Measurements from ENCODE around the gene CLDN7.

The CLDN7 gene

GRCh38 chr17:7218166-7218565 lies 44.1 kb downstream of the CLDN7 start:
- no peak for DNase-seq

- no peak for DNase-seq
Observed at GRCh38 chr17:7217113-7217987, 44.9 kb downstream of the CLDN7 start.

- DNase-seq = no peak
Observed at GRCh38 chr17:7216242-7217112, 45.8 kb downstream of the CLDN7 start.

- DNase-seq = no peak
Observed at GRCh38 chr17:7215652-7216180, 46.6 kb downstream of the CLDN7 start.

GRCh38 chr17:7215136-7215638 lies 47.1 kb downstream of the CLDN7 start:
- DNase-seq = no peak

GRCh38 chr17:7214300-7215135 lies 47.8 kb downstream of the CLDN7 start:
- DNase-seq = peak; percentile 99

- DNase-seq = peak; percentile 90
Observed at GRCh38 chr17:7213895-7214299, 48.4 kb downstream of the CLDN7 start.

GRCh38 chr17:7211491-7212273 lies 50.6 kb downstream of the CLDN7 start:
- DNase-seq = no peak
